ENCODE results near the gene TBC1D20.
"Not testable (repeated sequence)": the region's sequence is repeated elsewhere in the genome, so short reads cannot be mapped to it uniquely, and the experiment has no call there.

DNA sequence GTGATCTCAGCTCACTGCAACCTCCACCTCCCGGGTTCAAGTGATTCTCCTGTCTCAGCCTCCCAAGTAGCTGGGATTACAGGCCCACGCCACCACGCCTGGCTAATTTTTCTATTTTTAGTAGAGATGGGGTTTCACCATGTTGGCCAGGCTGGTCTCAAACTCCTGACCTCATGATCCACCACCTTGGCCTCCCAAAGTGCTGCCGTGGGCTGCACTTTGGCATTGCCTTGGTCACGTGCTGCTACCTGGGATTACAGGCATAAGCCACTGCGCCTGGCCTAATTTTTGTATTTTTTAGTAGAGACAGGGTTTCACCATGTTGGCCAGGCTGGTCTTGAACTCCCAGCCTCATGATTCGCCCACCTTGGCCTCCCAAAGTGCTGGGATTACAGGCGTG lies 75.7 kb downstream of the TBC1D20 start:
- TF ChIP-seq, protein P1, sequence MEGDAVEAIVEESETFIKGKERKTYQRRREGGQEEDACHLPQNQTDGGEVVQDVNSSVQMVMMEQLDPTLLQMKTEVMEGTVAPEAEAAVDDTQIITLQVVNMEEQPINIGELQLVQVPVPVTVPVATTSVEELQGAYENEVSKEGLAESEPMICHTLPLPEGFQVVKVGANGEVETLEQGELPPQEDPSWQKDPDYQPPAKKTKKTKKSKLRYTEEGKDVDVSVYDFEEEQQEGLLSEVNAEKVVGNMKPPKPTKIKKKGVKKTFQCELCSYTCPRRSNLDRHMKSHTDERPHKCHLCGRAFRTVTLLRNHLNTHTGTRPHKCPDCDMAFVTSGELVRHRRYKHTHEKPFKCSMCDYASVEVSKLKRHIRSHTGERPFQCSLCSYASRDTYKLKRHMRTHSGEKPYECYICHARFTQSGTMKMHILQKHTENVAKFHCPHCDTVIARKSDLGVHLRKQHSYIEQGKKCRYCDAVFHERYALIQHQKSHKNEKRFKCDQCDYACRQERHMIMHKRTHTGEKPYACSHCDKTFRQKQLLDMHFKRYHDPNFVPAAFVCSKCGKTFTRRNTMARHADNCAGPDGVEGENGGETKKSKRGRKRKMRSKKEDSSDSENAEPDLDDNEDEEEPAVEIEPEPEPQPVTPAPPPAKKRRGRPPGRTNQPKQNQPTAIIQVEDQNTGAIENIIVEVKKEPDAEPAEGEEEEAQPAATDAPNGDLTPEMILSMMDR (IDR thresholded peaks at IDR 0.05) = not testable (repeated sequence)
- TF ChIP-seq POLR2A (IDR thresholded peaks at IDR 0.05) = not testable (repeated sequence)

Data from Peyer's patch (tissue), 4 donors.